ENCODE results near the gene CFAP141. TPM values are rescaled to one million over a fixed set of nuclear protein-coding genes. Genes with fewer than 3 reads are reported as not detected.

The CFAP141 gene
- total RNA-seq, 1 donor from 2014 or later: not detected

Other genes starting within 250 kb of the CFAP141 start
- 72.4 and 76.8 TPM in 2 replicates for gene CRTC2, start 247.7 kb downstream of the CFAP141 start, total RNA-seq
- gene SLC39A1, start 242.8 kb downstream of the CFAP141 start, total RNA-seq: 71.6 and 78.2 TPM in 2 replicates
- gene CREB3L4, start 238.4 kb downstream of the CFAP141 start, total RNA-seq: 8.3 and 9.7 TPM in 2 replicates
- 195 and 200 TPM in 2 replicates for gene JTB, start 228.7 kb downstream of the CFAP141 start, total RNA-seq
- 6.5 and 6.7 TPM in 2 replicates for gene RAB13, start 220.0 kb downstream of the CFAP141 start, total RNA-seq
- 1,207 and 1,242 TPM in 2 replicates for gene RPS27, start 215.6 kb downstream of the CFAP141 start, total RNA-seq
- gene NUP210L, start 51.3 kb downstream of the CFAP141 start, total RNA-seq: 0.02 TPM in 1 of 2 replicates, not detected in the other
- gene TPM3, start 14.2 kb downstream of the CFAP141 start, total RNA-seq: 633 and 635 TPM in 2 replicates
- 277 and 281 TPM in 2 replicates for gene UBAP2L, start 14.6 kb upstream of the CFAP141 start, total RNA-seq
- 114 and 118 TPM in 2 replicates for gene HAX1, start 66.3 kb upstream of the CFAP141 start, total RNA-seq
- gene AQP10, start 114.8 kb upstream of the CFAP141 start, total RNA-seq: not detected in 2 replicates
- 49.4 and 49.6 TPM in 2 replicates for gene ATP8B2, start 119.2 kb upstream of the CFAP141 start, total RNA-seq
- 3.0 and 3.3 TPM in 2 replicates for gene IL6R, start 199.0 kb upstream of the CFAP141 start, total RNA-seq